ENCODE results near the gene MET. TPM values are rescaled to one million over a fixed set of nuclear protein-coding genes. Genes with fewer than 3 reads are reported as not detected.

Gene MET
- total RNA-seq, 6 donors from 2014 or later: 32.4 to 114 (median 82.2) TPM

GRCh38 chr7:116675812-116676355 is 3.9 kb downstream of the MET start:
- Histone ChIP-seq H3K4me3 (peak overlapping the region in 1 of 4 donors; percentile 53), H3K9me3 (no peaks in the 10 kb centered on the region), H3K36me3 (no peaks in the 10 kb centered on the region), H3K27me3 (no peaks in the 10 kb centered on the region), H3K4me1 (peaks cover 0 to 15% (median 8%) of the 10 kb centered on the region in 4 donors), H3K27ac (no peak overlapping the region)
- WGBS, 2 donors: 73 to 75% methylated on average over 6 of the region's 6 CpGs
- no peak for DNase-seq
- ATAC-seq (ENCODE audit: low FRiP score in 2 of 2): no peak
- TF ChIP-seq POLR2AphosphoS5 (IDR thresholded peaks at IDR 0.05) (no peak), POLR2A (IDR thresholded peaks at IDR 0.05) (no peak), EP300 (IDR thresholded peaks at IDR 0.05) (no peak)
- TF ChIP-seq, protein P1, sequence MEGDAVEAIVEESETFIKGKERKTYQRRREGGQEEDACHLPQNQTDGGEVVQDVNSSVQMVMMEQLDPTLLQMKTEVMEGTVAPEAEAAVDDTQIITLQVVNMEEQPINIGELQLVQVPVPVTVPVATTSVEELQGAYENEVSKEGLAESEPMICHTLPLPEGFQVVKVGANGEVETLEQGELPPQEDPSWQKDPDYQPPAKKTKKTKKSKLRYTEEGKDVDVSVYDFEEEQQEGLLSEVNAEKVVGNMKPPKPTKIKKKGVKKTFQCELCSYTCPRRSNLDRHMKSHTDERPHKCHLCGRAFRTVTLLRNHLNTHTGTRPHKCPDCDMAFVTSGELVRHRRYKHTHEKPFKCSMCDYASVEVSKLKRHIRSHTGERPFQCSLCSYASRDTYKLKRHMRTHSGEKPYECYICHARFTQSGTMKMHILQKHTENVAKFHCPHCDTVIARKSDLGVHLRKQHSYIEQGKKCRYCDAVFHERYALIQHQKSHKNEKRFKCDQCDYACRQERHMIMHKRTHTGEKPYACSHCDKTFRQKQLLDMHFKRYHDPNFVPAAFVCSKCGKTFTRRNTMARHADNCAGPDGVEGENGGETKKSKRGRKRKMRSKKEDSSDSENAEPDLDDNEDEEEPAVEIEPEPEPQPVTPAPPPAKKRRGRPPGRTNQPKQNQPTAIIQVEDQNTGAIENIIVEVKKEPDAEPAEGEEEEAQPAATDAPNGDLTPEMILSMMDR (IDR thresholded peaks at IDR 0.05): no peak

DNA sequence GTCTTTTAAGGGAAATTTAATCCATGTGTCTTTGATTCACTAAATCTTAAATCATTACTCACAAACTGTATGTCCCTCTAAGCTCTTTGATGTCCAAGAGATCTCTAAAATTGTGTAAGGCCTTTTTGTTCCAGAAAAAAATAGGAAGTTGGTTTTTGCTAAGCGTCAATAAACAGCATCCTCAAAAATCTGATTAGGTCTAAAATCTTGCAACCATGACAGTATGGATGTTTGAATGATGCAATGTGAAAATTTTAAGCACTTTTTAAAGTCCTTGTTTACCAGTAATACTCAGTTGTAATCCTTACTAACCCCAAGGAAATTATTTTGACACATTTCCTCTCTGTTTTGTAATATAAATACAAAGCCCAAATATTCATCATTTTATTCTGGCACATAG is 6.8 kb downstream of the MET start:
- H3K4me3 ChIP-seq: no peak overlapping the region
- DNase-seq (no peak), ATAC-seq (ENCODE audit: low FRiP score in 2 of 2) (no peak)
- TF ChIP-seq POLR2A (IDR thresholded peaks at IDR 0.05) (no peak), POLR2AphosphoS5 (IDR thresholded peaks at IDR 0.05) (no peak), EP300 (IDR thresholded peaks at IDR 0.05) (no peak)
- TF ChIP-seq, protein P1 (IDR thresholded peaks at IDR 0.05): no peak
- no peak overlapping the region for H3K27ac ChIP-seq
- WGBS, 2 donors: 70 to 77% methylated on average over 1 of the region's 1 CpG
- H3K9me3 ChIP-seq: no peaks in the 10 kb centered on the region
- H3K27me3 ChIP-seq: no peaks in the 10 kb centered on the region
- H3K4me1 ChIP-seq: no peaks in the 10 kb centered on the region
- no peaks in the 10 kb centered on the region for H3K36me3 ChIP-seq

DNA sequence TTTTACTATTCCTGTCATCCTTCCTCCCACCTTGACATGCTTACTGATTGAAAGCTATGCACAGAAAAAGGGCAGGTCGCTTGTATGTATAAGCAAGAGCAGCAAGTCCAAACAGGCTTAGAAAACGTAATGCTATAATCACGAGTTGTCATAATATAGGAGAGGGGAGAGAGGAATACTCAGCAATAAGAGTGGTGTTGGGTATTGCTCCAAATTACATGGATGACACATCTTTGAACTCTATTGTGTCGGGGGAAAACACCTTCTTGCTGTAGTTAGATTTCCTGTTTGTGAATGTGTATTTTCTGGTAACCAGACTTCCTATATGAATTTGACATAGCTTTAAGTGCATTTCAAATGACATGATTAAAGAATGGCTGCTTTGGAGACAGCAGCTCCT is 7.5 kb downstream of the MET start:
- H3K36me3 ChIP-seq: no peaks in the 10 kb centered on the region
- H3K4me3 ChIP-seq: no peak overlapping the region
- ATAC-seq (ENCODE audit: low FRiP score in 2 of 2) (no peak), DNase-seq (no peak)
- no peak overlapping the region for H3K27ac ChIP-seq
- no peaks in the 10 kb centered on the region for H3K9me3 ChIP-seq
- no peaks in the 10 kb centered on the region for H3K4me1 ChIP-seq
- H3K27me3 ChIP-seq: no peaks in the 10 kb centered on the region
- TF ChIP-seq, protein P1 (IDR thresholded peaks at IDR 0.05): no peak
- no peak for TF ChIP-seq POLR2AphosphoS5 (IDR thresholded peaks at IDR 0.05)
- no peak for TF ChIP-seq POLR2A (IDR thresholded peaks at IDR 0.05)
- no peak for TF ChIP-seq EP300 (IDR thresholded peaks at IDR 0.05)
- 64 to 80% methylated on average over 4 of the region's 4 CpGs for WGBS, 2 donors

- Histone ChIP-seq H3K36me3 (no peaks in the 10 kb centered on the region), H3K4me1 (peaks cover 0 to 5% (median 0%) of the 10 kb centered on the region in 4 donors), H3K27me3 (no peaks in the 10 kb centered on the region), H3K4me3 (no peak overlapping the region), H3K9me3 (no peaks in the 10 kb centered on the region), H3K27ac (no peak overlapping the region)
- no peak for DNase-seq
- whole genome bisulfite sequencing, 2 donors: 76% methylated on average over 4 of the region's 4 CpGs
- ATAC-seq (ENCODE audit: low FRiP score in 2 of 2): no peak
- TF ChIP-seq EP300 (IDR thresholded peaks at IDR 0.05): no peak
- TF ChIP-seq POLR2AphosphoS5 (IDR thresholded peaks at IDR 0.05): no peak
Measured at GRCh38 chr7:116683786-116684185, 11.8 kb downstream of the MET start.

DNA sequence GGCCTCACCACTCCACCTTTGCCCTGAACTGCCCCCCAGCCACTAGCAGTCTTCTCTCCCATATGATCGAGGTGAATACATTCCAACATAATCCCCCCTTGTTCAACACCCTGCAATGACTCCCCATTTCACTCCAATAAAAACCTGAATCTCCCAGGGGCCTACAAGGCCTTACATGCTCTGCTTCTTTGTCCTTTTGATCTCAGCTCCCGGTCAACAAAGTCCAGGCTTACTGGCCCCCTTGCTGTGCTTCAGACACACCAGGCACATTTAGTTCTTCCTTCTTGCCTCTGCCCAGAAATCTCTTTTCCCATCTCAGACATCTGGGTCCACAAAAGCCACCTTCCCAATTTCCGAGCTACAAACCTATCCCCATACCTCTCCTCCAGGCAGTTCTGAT is 14.0 kb downstream of the MET start:
- Histone ChIP-seq H3K4me3 (no peak overlapping the region), H3K9me3 (no peaks in the 10 kb centered on the region)

More for the DNA sequence above, 14.0 kb downstream of the MET start:
- 87 to 91% methylated on average over 3 of the region's 3 CpGs for WGBS, 2 donors
- no peaks in the 10 kb centered on the region for H3K27me3 ChIP-seq
- TF ChIP-seq, protein P1 (IDR thresholded peaks at IDR 0.05): no peak
- no peak for TF ChIP-seq POLR2AphosphoS5 (IDR thresholded peaks at IDR 0.05)
- no peak for TF ChIP-seq POLR2A (IDR thresholded peaks at IDR 0.05)
- no peak for TF ChIP-seq EP300 (IDR thresholded peaks at IDR 0.05)
- no peak for ATAC-seq (ENCODE audit: low FRiP score in 2 of 2)
- no peaks in the 10 kb centered on the region for H3K36me3 ChIP-seq
- no peak overlapping the region for H3K27ac ChIP-seq
- no peak for DNase-seq
- H3K4me1 ChIP-seq: peaks cover 0 to 10% (median 0%) of the 10 kb centered on the region in 4 donors
